K562 (cell line): ENCODE data around the gene SKAP1. TPM values are rescaled to one million over a fixed set of nuclear protein-coding genes. Genes with fewer than 3 reads are reported as not detected.
A peak's percentile ranks its signal among the peaks of the same experiment; 100 is the strongest.

Source experiments
- ATAC-seq: fragments of 200-7000 bp; cut with Tn5 transposase; 3 replicates; pipeline ENCODE4 v1.9.1; 2020; ENCODE audit warnings: moderate library complexity
- BruUV-seq: library from RNA; stranded (reverse); fragments of 400-500 nt; replicated peaks from 2 replicates; lab custom pipeline; 2021; lab: Mats Ljungman, UMichigan
- CTCF ChIA-PET: fragments of 300-600 bp; formaldehyde crosslinking; extraction: SDS; loops from one replicate; lab custom pipeline; 2021; ENCODE audit warnings: low intra/inter-chr PET ratio; lab: Yijun Ruan, JAX
- POLR2A ChIA-PET: fragments of 300-600, 350-650 bp; sonication (Branson Sonifier 250); formaldehyde crosslinking; extraction: SDS; loops from one replicate; lab custom pipeline; 2021; ENCODE audit warnings: antibody characterized with exemption, inconsistent platforms; lab: Yijun Ruan, JAX
- DNase-seq, 4 experiments: peaks; one replicate each; pipeline versions ENCODE4 v3.0.0 to v3.0.0-alpha.2; 2011 to 2018; ENCODE audit warnings: low spot score in 3 of 4, mixed read lengths in 3 of 4; ENCODE audit errors: extremely low read depth in 1 of 4
- FAIRE-seq: peaks from 2 replicates; lab custom pipeline; 2011; peaks lifted over from hg19 to GRCh38; lab: Jason Lieb, UNC
- H2AFZ ChIP-seq: 2 replicates; pipeline ENCODE4 v1.6.0; 2011; ENCODE audit warnings: low read depth, low read length, control low read depth, inconsistent platforms
- H3K27ac ChIP-seq: fragments of 200-600 bp; 3 replicates; pipeline ENCODE4 v1.8.0; 2011; ENCODE audit warnings: low read depth, mild to moderate bottlenecking, control low read depth, inconsistent platforms, low read length, moderate library complexity, mixed read lengths; ENCODE audit errors: extremely low read depth
- H3K27me3 ChIP-seq, 2 experiments: fragments of 300-600 bp in 1 of 2; 2 replicates in 1 of 2; 3 replicates in 1 of 2; pipeline versions ENCODE4 v1.6.0 to v1.8.0; 2011; ENCODE audit warnings: inconsistent platforms in 2 of 2, low read length in 2 of 2, mild to moderate bottlenecking in 1 of 2, mixed read lengths in 1 of 2, moderate library complexity in 1 of 2; ENCODE audit not compliant: control insufficient read depth in 2 of 2, insufficient read depth in 2 of 2
- H3K36me3 ChIP-seq: fragments of 300-600 bp; 3 replicates; pipeline ENCODE4 v1.8.0; 2011; ENCODE audit warnings: mild to moderate bottlenecking, low read length, inconsistent platforms; ENCODE audit not compliant: control insufficient read depth, insufficient read depth
- H3K4me1 ChIP-seq, 2 experiments: fragments of 200-600 bp in 1 of 2; replicated peaks in 1 of 2; 2 replicates in 1 of 2; 3 replicates in 1 of 2; pipeline versions ENCODE4 v1.5.1 to v1.8.0; 2011; ENCODE audit warnings: inconsistent platforms in 2 of 2, low read length in 2 of 2, mild to moderate bottlenecking in 1 of 2, mixed read lengths in 1 of 2, moderate library complexity in 1 of 2; ENCODE audit not compliant: control insufficient read depth in 2 of 2, insufficient read depth in 2 of 2
- H3K4me2 ChIP-seq: 2 replicates; pipeline ENCODE4 v1.6.1; 2011; ENCODE audit warnings: low read length, control low read depth, inconsistent platforms, mixed read lengths; ENCODE audit not compliant: insufficient read depth
- H3K4me3 ChIP-seq: fragments of 200-600 bp; sonication (generic), shearing (Covaris generic); 2 replicates; pipeline ENCODE4 v1.5.1; 2016; ENCODE audit warnings: control low read depth, inconsistent platforms
- H3K79me2 ChIP-seq: fragments of 200-600 bp; 3 replicates; pipeline ENCODE4 v1.8.0; 2011; ENCODE audit warnings: low read length, inconsistent platforms; ENCODE audit not compliant: control insufficient read depth, insufficient read depth
- H3K9ac ChIP-seq, 2 experiments: 2 replicates each; pipeline versions ENCODE4 v1.6.0 to v1.6.1; 2011; ENCODE audit warnings: low read depth in 2 of 2, low read length in 2 of 2, control low read depth in 1 of 2, inconsistent platforms in 1 of 2, mild to moderate bottlenecking in 1 of 2, mixed read lengths in 1 of 2; ENCODE audit not compliant: insufficient read depth in 1 of 2
- H3K9me1 ChIP-seq: one replicate; pipeline ENCODE4 v1.6.0; 2011; ENCODE audit warnings: inconsistent platforms, mild to moderate bottlenecking, low read length, moderate library complexity; ENCODE audit not compliant: control insufficient read depth, insufficient read depth
- H3K9me3 ChIP-seq: replicated peaks from 2 replicates; pipeline ENCODE4 v1.5.1; 2011; ENCODE audit warnings: low read depth, low read length, inconsistent platforms; ENCODE audit not compliant: control insufficient read depth, insufficient read depth
- H4K20me1 ChIP-seq: replicated peaks from 2 replicates; pipeline ENCODE4 v1.6.1; 2011; ENCODE audit warnings: low read length, inconsistent platforms, mixed read lengths; ENCODE audit not compliant: control insufficient read depth, insufficient read depth
- ADNP ChIP-seq: fragments of 200-800 bp; sonication (Bioruptor generic); IDR thresholded peaks from 2 replicates; pipeline ENCODE4 v1.6.1; 2016; ENCODE audit warnings: missing genetic modification characterization, missing compliant biosample characterization
- CHD4 ChIP-seq: fragments of 200-600 bp; sonication (generic); IDR thresholded peaks from 3 replicates; pipeline ENCODE4 v1.6.1; 2012; ENCODE audit warnings: low read depth, mild to moderate bottlenecking, mixed read lengths, low read length, inconsistent platforms; ENCODE audit not compliant: insufficient read depth, insufficient replicate concordance, poor library complexity, severe bottlenecking
- CUX1 ChIP-seq: fragments of 200-800 bp; sonication (Bioruptor generic); IDR thresholded peaks from 2 replicates; pipeline ENCODE4 v1.6.1; 2016; ENCODE audit warnings: missing genetic modification characterization, missing compliant biosample characterization
- E2F3 ChIP-seq: fragments of 250-450 bp; sonication (Bioruptor Pico); IDR thresholded peaks from 2 replicates; pipeline ENCODE4 v1.4.0; 2020; ENCODE audit warnings: mild to moderate bottlenecking
- GATAD2B ChIP-seq: fragments of 450-650 bp; IDR thresholded peaks from 2 replicates; pipeline ENCODE4 v1.6.1; 2017; ENCODE audit warnings: mild to moderate bottlenecking, borderline replicate concordance
- GTF2B ChIP-seq: IDR thresholded peaks from 2 replicates; pipeline ENCODE4 v1.6.1; 2011; ENCODE audit not compliant: insufficient read length; ENCODE audit errors: extremely low read depth
- ILK ChIP-seq: fragments of 450-650 bp; IDR thresholded peaks from 2 replicates; pipeline ENCODE4 v1.6.1; 2016; ENCODE audit warnings: missing genetic modification characterization, low read depth, mild to moderate bottlenecking, missing compliant biosample characterization, moderate library complexity, borderline replicate concordance
- POLR3A ChIP-seq: IDR thresholded peaks from 2 replicates; pipeline ENCODE4 v1.6.1; 2011; ENCODE audit warnings: borderline replicate concordance, mild to moderate bottlenecking, moderate library complexity; ENCODE audit not compliant: insufficient read length, insufficient read depth; ENCODE audit errors: extremely low read depth
- RBM25 ChIP-seq: fragments of 200-400 bp; formaldehyde crosslinking; IDR thresholded peaks from 2 replicates; pipeline ENCODE4 v1.6.1; 2018; ENCODE audit warnings: low read length, low read depth, moderate library complexity; ENCODE audit not compliant: severe bottlenecking
- SMAD1 ChIP-seq: fragments of 150-350 bp; IDR thresholded peaks from 2 replicates; pipeline ENCODE4 v1.6.1; 2014; ENCODE audit warnings: low read length, low read depth; ENCODE audit not compliant: partially characterized antibody
- SMARCA5 ChIP-seq: fragments of 450-650 bp; IDR thresholded peaks from 2 replicates; pipeline ENCODE4 v1.6.1; 2016
- TCF3 ChIP-seq: sonication (generic); formaldehyde crosslinking; IDR thresholded peaks from 2 replicates; pipeline ENCODE4 v1.4.0; 2020; ENCODE audit warnings: mild to moderate bottlenecking, missing genetic modification reagents
- TEAD1 ChIP-seq, 2 experiments: fragments of 450-650 bp in 1 of 2; sonication (generic) in 1 of 2; formaldehyde crosslinking; IDR thresholded peaks; 2 replicates each; pipeline versions ENCODE4 v1.4.0 to v1.8.0; 2020 to 2022; ENCODE audit warnings: mild to moderate bottlenecking in 2 of 2, missing genetic modification reagents in 1 of 2
- U2AF2 ChIP-seq: fragments of 200-400 bp; formaldehyde crosslinking; optimal IDR thresholded peaks from 2 replicates; pipeline ENCODE3; 2017; ENCODE audit warnings: low read depth, mild to moderate bottlenecking, low read length
- ZNF449 ChIP-seq: fragments of 250-450 bp; sonication (Bioruptor Pico); IDR thresholded peaks from 2 replicates; pipeline ENCODE4 v1.8.0; 2022; ENCODE audit warnings: moderate library complexity, mild to moderate bottlenecking, inconsistent platforms
- ZNF586 ChIP-seq: fragments of 450-650 bp; formaldehyde crosslinking; conservative IDR thresholded peaks from 2 replicates; pipeline ENCODE4 v1.4.0; 2020; ENCODE audit warnings: mild to moderate bottlenecking, moderate library complexity
- in situ Hi-C: fragments of 300-500 bp; cut with MboI; formaldehyde crosslinking; loops from 4 replicates; pipeline ENCODE4 v1.15.0; 2018; ENCODE audit warnings: inconsistent platforms, mixed read lengths
- intact Hi-C: fragments of 100-400 bp; cut with micrococcal nuclease; formaldehyde crosslinking; loops from 2 replicates; pipeline ENCODE4 v1.14.2; 2022
- polyA plus RNA-seq, 8 experiments: library from polyadenylated mRNA; depleted of rRNA in 4 of 8; stranded (reverse) in 5 of 8; unstranded in 3 of 8; fragments of >200 nt; fragmentation: Nextera tagmentation in 2 of 8; fragmentation: Illumina TruSeq in 1 of 8; extraction: Ambion mirVana in 2 of 8; extraction: Trizol in 1 of 8; gene quantifications; 2 replicates each; pipeline versions ENCODE4 v1.2.1 to v1.2.3, GENCODE V29; 2011 to 2014; ENCODE audit warnings: inconsistent platforms in 1 of 8, missing spikeins in 1 of 8
- total RNA-seq, 7 experiments: library from RNA; depleted of rRNA in 6 of 7; stranded (reverse); fragments of >200 nt in 6 of 7; fragmentation: Illumina TruSeq in 2 of 7; extraction: Trizol in 2 of 7; gene quantifications; 2 replicates each; pipeline versions ENCODE4 v1.2.1 to v1.2.3, GENCODE V29; 2011 to 2021; ENCODE audit warnings: low replicate concordance in 1 of 7

SKAP1 gene
- total and polyA plus RNA-seq, 9 of the 15 experiments (the other 6 are each of a cell fraction or from before 2014, with no cell fraction given): 0.06 to 0.80 (median 0.10) TPM; not detected in 4

- Histone ChIP-seq H3K4me2 (no peak overlapping the region), H3K27ac (no peak overlapping the region), H3K9me3 (no peaks in the 10 kb centered on the region), H3K36me3 (no peaks in the 10 kb centered on the region), H2AFZ (no peak overlapping the region), H3K4me3 (no peak overlapping the region), H4K20me1 (no peaks in the 10 kb centered on the region), H3K9me1 (no peaks in the 10 kb centered on the region), H3K79me2 (no peaks in the 10 kb centered on the region), H3K9ac (no peak overlapping the region), H3K4me1 (peaks cover 0 to 5% of the 10 kb centered on the region in 2 experiments; a peak in 1 of 5 replicates), H3K27me3 (peaks cover 12 to 21% of the 10 kb centered on the region in 2 experiments)
- in situ Hi-C loops: no loop called here
- ATAC-seq (no peak), FAIRE-seq (no peak), DNase-seq (no peak)
- ChIA-PET POLR2A (interaction anchor here (0.6 to 1.5 kb wide), 3 partner anchors 8 to 257 kb away, joined by 3 to 5 read pairs (median 4); no protein-coding TSS in a partner anchor), CTCF (interaction anchor here (0.6 kb wide), 1 partner anchor 9 kb away, joined by 3 read pairs; no protein-coding TSS in a partner anchor)
- intact Hi-C loops: no loop called here
- no TSS peak for BruUV-seq
- TF ChIP-seq CHD4 (peak; percentile 31), POLR3A (no peak), ZNF586 (CRISPR knock-in tag) (no peak), ILK (tag) (no peak), E2F3 (CRISPR knock-in tag) (no peak), SMARCA5 (peak; percentile 58; the same call in 1 of the 2 replicates), TEAD1 (CRISPR knock-in tag; IDR thresholded peaks at IDR 0.05) (no peak), CUX1 (CRISPR knock-in tag) (no peak), ADNP (tag) (peak; percentile 65; the same call in 1 of the 2 replicates), U2AF2 (no peak), GTF2B (no peak), TCF3 (CRISPR knock-in tag) (no peak), RBM25 (peak; percentile 93), GATAD2B (no peak), ZNF449 (CRISPR knock-in tag) (no peak), SMAD1 (no peak)
Observed at GRCh38 chr17:48195910-48196309, 234.1 kb downstream of the SKAP1 start.
